OCI-LY7 (cell line): Measurements from ENCODE around the gene CRYBG1. TPM values are rescaled to one million over a fixed set of nuclear protein-coding genes. Genes with fewer than 3 reads are reported as not detected.
A peak's percentile ranks its signal among the peaks of the same experiment; 100 is the strongest.

Experiments
- BruUV-seq: library from RNA; stranded (reverse); fragments of 400-500 nt; replicated peaks from 2 replicates; lab custom pipeline; 2021; lab: Mats Ljungman, UMichigan
- CTCF ChIA-PET: fragments of 300-600 bp; sonication (Branson Sonifier 250); formaldehyde crosslinking; loops from one replicate; lab custom pipeline; 2022; ENCODE audit warnings: antibody characterized with exemption; ENCODE audit not compliant: unreplicated experiment; lab: Charles Lee
- POLR2A ChIA-PET: fragments of 300-600 bp; sonication (Branson Sonifier 250); formaldehyde crosslinking; loops from one replicate; lab custom pipeline; 2022; ENCODE audit warnings: antibody characterized with exemption; lab: Charles Lee
- DNase-seq: peaks from one replicate; pipeline ENCODE4 v3.0.0-alpha.2; 2015; ENCODE audit warnings: low spot score
- H2AFZ ChIP-seq: fragments of 200-600 bp; sonication (generic), shearing (Covaris generic); 2 replicates; pipeline ENCODE4 v1.6.1; 2014; ENCODE audit warnings: mild to moderate bottlenecking, antibody characterized with exemption, low read length, moderate library complexity
- H3K27ac ChIP-seq: fragments of 200-600 bp; sonication (generic); 2 replicates; pipeline ENCODE4 v1.5.1; 2014; ENCODE audit warnings: mixed run types, low read depth, mild to moderate bottlenecking, moderate library complexity, low read length, inconsistent platforms; ENCODE audit not compliant: poor library complexity, severe bottlenecking
- H3K36me3 ChIP-seq: fragments of 200-600 bp; sonication (generic); 2 replicates; pipeline ENCODE4 v1.6.1; 2014; ENCODE audit warnings: mild to moderate bottlenecking, antibody characterized with exemption, low read length, moderate library complexity, mixed read lengths; ENCODE audit not compliant: insufficient read depth
- H3K4me1 ChIP-seq: fragments of 200-600 bp; sonication (generic); 2 replicates; pipeline ENCODE4 v1.5.1; 2014; ENCODE audit warnings: mild to moderate bottlenecking, low read length; ENCODE audit not compliant: insufficient read depth, poor library complexity, severe bottlenecking
- H3K4me2 ChIP-seq: fragments of 200-600 bp; sonication (generic); 2 replicates; pipeline ENCODE4 v1.6.1; 2014; ENCODE audit warnings: mild to moderate bottlenecking, low read length
- H3K4me3 ChIP-seq: fragments of 200-600 bp; sonication (generic); 2 replicates; pipeline ENCODE4 v1.5.1; 2014; ENCODE audit warnings: mild to moderate bottlenecking, low read depth, low read length; ENCODE audit not compliant: poor library complexity, severe bottlenecking
- H3K79me2 ChIP-seq: fragments of 200-600 bp; sonication (generic); 2 replicates; pipeline ENCODE4 v1.6.1; 2016; ENCODE audit warnings: low read depth, mild to moderate bottlenecking, low read length, moderate library complexity, mixed read lengths; ENCODE audit not compliant: insufficient read depth
- H3K9me2 ChIP-seq: fragments of 200-600 bp; sonication (generic); 2 replicates; pipeline ENCODE4 v1.6.1; 2016; ENCODE audit warnings: mild to moderate bottlenecking, low read length, mixed read lengths; ENCODE audit not compliant: insufficient read depth
- H3K9me3 ChIP-seq: fragments of 200-600 bp; sonication (generic); 2 replicates; pipeline ENCODE4 v1.6.1; 2014; ENCODE audit warnings: mild to moderate bottlenecking, mixed run types, low read length, mixed read lengths
- H4K20me1 ChIP-seq: fragments of 200-600 bp; sonication (generic); 2 replicates; pipeline ENCODE4 v1.6.1; 2014; ENCODE audit warnings: mild to moderate bottlenecking, antibody characterized with exemption, low read length, moderate library complexity, mixed read lengths; ENCODE audit not compliant: insufficient read depth
- CTCF ChIP-seq: fragments of 200-600 bp; sonication (generic); conservative IDR thresholded peaks from 2 replicates; pipeline ENCODE4 v1.5.1; 2014; ENCODE audit warnings: mild to moderate bottlenecking, antibody characterized with exemption, low read length, moderate library complexity, mixed read lengths
- EZH2phosphoT487 ChIP-seq: fragments of 200-600 bp; sonication (generic); IDR thresholded peaks from 2 replicates; pipeline ENCODE4 v1.6.1; 2018; ENCODE audit warnings: low read depth, borderline replicate concordance, mild to moderate bottlenecking, mixed run types, antibody characterized with exemption, low read length, moderate library complexity, mixed read lengths
- intact Hi-C: fragments of 100-400 bp; cut with micrococcal nuclease; formaldehyde crosslinking; loops from one replicate; pipeline ENCODE4 v1.10.0; 2022; ENCODE audit not compliant: unreplicated experiment
- total RNA-seq, 2 experiments: library from RNA; depleted of rRNA in 1 of 2; stranded (reverse); fragments of >200 nt in 1 of 2; shearing (Covaris generic) in 1 of 2; gene quantifications; 2 replicates each; pipeline ENCODE4 v1.2.3, GENCODE V29; 2014 to 2022

The CRYBG1 gene
- total RNA-seq, 2 experiments from 2014 or later, result 41.7 to 66.2 TPM

GRCh38 chr6:106381223-106381622, 20.7 kb downstream of the CRYBG1 start:
- intact Hi-C loops, result no loop called here
- no peaks in the 10 kb centered on the region for H4K20me1 ChIP-seq
- POLR2A ChIA-PET, result interaction anchor here (0.7 kb wide), 1 partner anchor 636 kb away, joined by 4 read pairs; no protein-coding TSS in a partner anchor
- DNase-seq, result no peak
- no peaks in the 10 kb centered on the region for H3K9me3 ChIP-seq
- TF ChIP-seq EZH2phosphoT487, result no peak
- no peak for TF ChIP-seq CTCF
- H3K79me2 ChIP-seq, result no peaks in the 10 kb centered on the region
- CTCF ChIA-PET, result no interaction called here
- no TSS peak for BruUV-seq
- no peaks in the 10 kb centered on the region for H3K9me2 ChIP-seq
- H3K36me3 ChIP-seq, result no peaks in the 10 kb centered on the region
- H3K27ac ChIP-seq, result no peak overlapping the region
- peaks cover 7% of the 10 kb centered on the region for H3K4me1 ChIP-seq
- peak overlapping the region; percentile 34; the same call in 1 of the 2 replicates for H2AFZ ChIP-seq
- H3K4me3 ChIP-seq, result no peak overlapping the region
- no peak overlapping the region for H3K4me2 ChIP-seq

GRCh38 chr6:106381881-106382280, 21.4 kb downstream of the CRYBG1 start:
- no peaks in the 10 kb centered on the region for H3K36me3 ChIP-seq
- H4K20me1 ChIP-seq, result no peaks in the 10 kb centered on the region
- no peaks in the 10 kb centered on the region for H3K79me2 ChIP-seq
- H2AFZ ChIP-seq, result peak overlapping the region; percentile 34; the same call in 1 of the 2 replicates
- H3K9me2 ChIP-seq, result no peaks in the 10 kb centered on the region
- no peaks in the 10 kb centered on the region for H3K9me3 ChIP-seq
- TF ChIP-seq EZH2phosphoT487 (no peak), CTCF (0 out of 2 replicates have a peak, but pooled peaks have one; percentile 18)
- H3K4me3 ChIP-seq, result no peak overlapping the region
- BruUV-seq, result no TSS peak
- DNase-seq, result peak; percentile 54
- CTCF ChIA-PET, result no interaction called here
- no peak overlapping the region for H3K4me2 ChIP-seq
- POLR2A ChIA-PET, result no interaction called here
- peaks cover 7% of the 10 kb centered on the region for H3K4me1 ChIP-seq
- intact Hi-C loops, result no loop called here
- H3K27ac ChIP-seq, result no peak overlapping the region

DNA sequence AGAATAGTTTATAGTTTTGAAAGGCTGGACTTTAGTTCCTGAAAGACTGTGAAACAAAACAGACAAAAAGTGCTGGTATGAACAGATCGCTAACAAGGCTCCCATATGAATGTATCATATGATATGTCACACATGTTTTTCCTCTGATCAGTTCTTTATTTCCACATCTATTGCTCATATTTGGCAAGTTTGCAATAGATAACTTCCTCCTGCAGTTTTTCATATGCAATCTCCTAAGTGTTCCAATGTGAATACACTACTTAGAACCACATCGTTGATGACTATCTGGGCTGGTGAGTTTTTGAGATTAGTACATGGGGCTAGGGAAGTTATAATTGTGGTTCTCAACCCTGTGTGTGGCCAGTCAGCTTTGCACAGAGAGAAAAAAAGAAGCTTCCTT, 23.1 kb downstream of the CRYBG1 start:
- TF ChIP-seq EZH2phosphoT487, result no peak
- no peak for TF ChIP-seq CTCF
- Histone ChIP-seq H3K79me2 (no peaks in the 10 kb centered on the region), H3K27ac (no peak overlapping the region), H3K9me2 (no peaks in the 10 kb centered on the region), H2AFZ (no peak overlapping the region), H3K4me1 (peaks cover 7% of the 10 kb centered on the region), H4K20me1 (no peaks in the 10 kb centered on the region), H3K4me3 (no peak overlapping the region), H3K36me3 (no peaks in the 10 kb centered on the region), H3K9me3 (no peaks in the 10 kb centered on the region), H3K4me2 (no peak overlapping the region)
- POLR2A ChIA-PET, result no interaction called here
- intact Hi-C loops, result no loop called here
- no TSS peak for BruUV-seq
- CTCF ChIA-PET, result no interaction called here
- no peak for DNase-seq
